IPS-20b (cell line): ENCODE measurements around the gene CLIP1.
"Not testable (repeated sequence)": the region's sequence is repeated elsewhere in the genome, so short reads cannot be mapped to it uniquely, and the experiment has no call there.

Experiments used
- H3K27ac ChIP-seq: one replicate; pipeline ENCODE4 v1.5.1; 2013; ENCODE audit warnings: low read length
- H3K27me3 ChIP-seq: 2 replicates; pipeline ENCODE4 v1.6.1; 2013; ENCODE audit warnings: mild to moderate bottlenecking, low read length, inconsistent platforms; ENCODE audit not compliant: insufficient read depth
- H3K36me3 ChIP-seq: 2 replicates; pipeline ENCODE4 v1.6.1; 2013; ENCODE audit warnings: low read depth, mild to moderate bottlenecking, inconsistent platforms, low read length, moderate library complexity; ENCODE audit not compliant: insufficient read depth
- H3K4me1 ChIP-seq: 2 replicates; pipeline ENCODE4 v1.6.1; 2013; ENCODE audit warnings: mild to moderate bottlenecking, control low read depth, inconsistent platforms, low read length, moderate library complexity; ENCODE audit not compliant: insufficient read depth
- H3K4me3 ChIP-seq: 2 replicates; pipeline ENCODE4 v1.5.1; 2013; ENCODE audit warnings: mild to moderate bottlenecking, low read length, inconsistent platforms
- H3K9ac ChIP-seq: 2 replicates; pipeline ENCODE4 v1.6.1; 2013; ENCODE audit warnings: low read depth, mild to moderate bottlenecking, inconsistent platforms, low read length, moderate library complexity
- H3K9me3 ChIP-seq: 2 replicates; pipeline ENCODE4 v1.6.1; 2013; ENCODE audit warnings: mild to moderate bottlenecking, low read depth, low read length, inconsistent platforms; ENCODE audit not compliant: insufficient read depth

CLIP1 gene

DNA sequence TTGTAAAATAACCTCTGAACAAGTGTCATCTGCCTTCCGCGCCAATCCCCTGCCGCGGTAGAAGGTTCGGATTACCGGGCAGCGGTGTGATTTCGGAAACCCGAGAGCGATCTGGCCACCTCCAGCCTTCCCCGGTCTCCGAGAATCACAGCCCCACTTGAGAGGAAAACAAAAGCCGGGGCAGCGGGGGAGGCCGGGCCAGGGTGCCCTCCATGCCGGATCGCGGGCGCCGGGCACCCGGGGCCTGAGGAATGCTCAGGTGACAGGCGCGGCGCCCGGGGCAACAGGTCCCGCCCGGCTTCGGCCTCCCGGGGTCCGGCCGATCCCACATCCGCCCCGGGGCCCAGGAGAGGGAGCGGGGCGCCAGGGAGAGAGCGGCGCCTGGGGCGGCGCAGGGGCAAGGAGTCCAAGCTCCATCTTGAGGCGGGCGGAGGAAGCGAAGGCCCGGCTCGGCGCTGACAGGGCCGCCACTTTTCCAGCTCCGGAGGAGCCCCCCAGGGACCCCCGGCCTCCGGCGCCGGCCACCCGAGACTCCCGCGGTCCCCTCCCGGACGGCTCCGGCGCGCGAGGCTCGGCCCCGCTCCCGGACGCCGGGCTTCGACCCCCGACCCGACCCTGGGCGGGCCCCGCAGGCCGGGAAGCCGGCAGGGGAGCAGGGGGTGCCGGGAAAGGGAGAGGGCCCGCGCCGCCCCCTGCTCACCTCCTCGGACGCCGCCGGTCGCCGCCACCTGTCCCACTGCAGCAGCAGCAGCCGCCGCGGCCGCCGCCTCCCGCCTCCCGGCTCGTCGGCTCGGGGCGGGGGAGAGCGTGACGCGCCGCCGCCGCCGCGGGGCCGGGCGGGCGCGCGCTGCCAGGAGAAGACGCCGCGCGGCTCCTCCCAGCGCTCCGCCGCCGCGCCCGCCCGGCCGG, at the start of gene CLIP1:
TSS of gene CLIP1 (minus strand) at position 849 of the 909 bp plus-strand sequence. CDS start 42,217 bp downstream, outside the sequence.
- Histone ChIP-seq H3K9ac (peak within 1 kb of the TSS; percentile 86), H3K27me3 (no peaks in the 10 kb centered on the region; the same call in 1 of the 2 replicates), H3K36me3 (no peaks in the 10 kb centered on the region), H3K4me1 (peaks cover 2% of the 10 kb centered on the region; the same call in 1 of the 2 replicates), H3K27ac (no peak within 1 kb of the TSS), H3K4me3 (peak within 1 kb of the TSS; percentile 76), H3K9me3 (no peaks in the 10 kb centered on the region)

DNA sequence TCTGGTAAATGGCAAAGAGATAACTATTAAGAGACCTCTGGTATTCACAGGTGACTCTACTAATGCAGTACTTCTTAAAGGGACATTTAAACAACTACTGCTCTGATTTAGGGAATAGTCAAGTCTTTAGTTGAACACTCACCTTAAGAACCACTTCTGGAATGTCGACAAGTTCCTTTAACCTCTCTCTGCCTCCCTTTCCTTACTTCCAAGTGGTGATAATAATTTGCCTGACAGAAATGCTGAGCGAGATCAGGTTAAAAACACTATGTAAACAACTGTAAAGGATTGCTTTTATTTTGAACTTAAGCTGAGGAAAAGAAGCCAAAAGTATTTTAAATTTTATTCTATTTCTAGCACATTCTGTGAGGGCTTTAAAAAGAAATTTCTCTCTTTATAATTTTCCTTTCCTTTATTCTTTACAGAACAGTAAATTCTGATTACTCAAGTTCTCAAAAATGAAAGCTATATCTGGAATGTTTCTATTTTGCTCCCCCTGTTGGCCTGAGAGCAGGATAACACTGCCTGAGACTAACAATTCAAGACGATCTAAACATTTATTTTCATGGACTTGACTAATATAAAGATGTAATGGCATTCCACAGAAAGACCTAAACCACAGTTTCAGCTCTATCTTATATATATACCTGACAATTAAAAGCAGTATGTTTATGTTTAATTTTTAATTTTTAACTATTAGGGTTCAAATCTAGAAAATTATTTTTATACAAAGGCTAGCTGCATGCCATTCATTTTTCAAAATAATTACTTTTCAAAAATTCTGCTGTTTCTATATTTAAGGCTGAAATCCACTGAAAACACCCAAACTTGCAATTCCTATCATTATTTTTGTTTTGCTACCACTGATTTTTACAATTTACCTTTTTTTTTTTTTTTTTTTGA, 49.1 kb upstream of the CLIP1 start:
- H3K4me3 ChIP-seq, result no peak overlapping the region
- H3K36me3 ChIP-seq, result peaks cover 48% of the 10 kb centered on the region
- H3K27me3 ChIP-seq, result no peaks in the 10 kb centered on the region
- H3K27ac ChIP-seq, result no peak overlapping the region
- no peaks in the 10 kb centered on the region for H3K9me3 ChIP-seq
- H3K4me1 ChIP-seq, result no peaks in the 10 kb centered on the region
- no peak overlapping the region for H3K9ac ChIP-seq

DNA sequence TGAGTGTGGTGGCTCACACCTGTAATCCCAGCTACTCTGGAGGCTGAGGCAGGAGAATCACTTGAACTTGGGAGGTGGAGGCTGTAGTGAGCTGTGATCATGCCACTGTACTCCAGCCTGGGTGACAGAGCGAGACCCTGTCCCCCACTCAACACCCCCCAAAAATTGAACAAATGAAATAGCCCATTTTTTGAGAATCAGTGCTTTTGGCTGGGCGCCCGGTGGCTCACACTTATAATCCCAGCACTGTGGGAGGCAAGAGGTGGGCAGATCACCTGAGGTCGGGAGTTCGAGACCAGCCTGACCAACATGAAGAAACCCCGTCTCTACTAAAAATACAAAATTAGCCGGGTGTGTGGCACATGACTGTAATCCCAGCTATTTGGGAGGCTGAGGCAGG, 48.1 kb upstream of the CLIP1 start:
- H3K27ac ChIP-seq, H3K9ac ChIP-seq, H3K4me3 ChIP-seq, H3K4me1 ChIP-seq, H3K9me3 ChIP-seq, H3K27me3 ChIP-seq: not testable (repeated sequence)
- peaks cover 38% of the 10 kb centered on the region for H3K36me3 ChIP-seq

DNA sequence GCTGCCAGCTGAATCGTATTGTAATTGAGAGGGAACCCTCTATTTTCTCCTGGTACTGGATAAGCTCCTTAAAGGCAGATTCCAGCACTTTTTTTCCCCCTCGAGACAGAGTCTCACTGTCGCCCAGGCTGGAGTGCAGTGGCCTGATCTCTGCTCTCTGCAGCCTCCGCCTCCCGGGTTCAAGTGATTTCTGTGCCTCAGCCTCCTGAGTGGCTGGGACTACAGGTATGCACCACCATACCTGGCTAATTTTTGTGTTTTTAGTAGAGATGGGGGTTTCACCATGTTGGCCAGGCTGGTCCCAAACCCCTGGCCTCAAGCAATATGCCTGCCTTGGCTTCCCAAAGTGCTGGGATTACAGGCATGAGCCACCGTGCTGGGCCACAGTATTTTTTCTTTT, 47.4 kb upstream of the CLIP1 start:
- not testable (repeated sequence) for H3K4me1 ChIP-seq, H3K27me3 ChIP-seq, H3K4me3 ChIP-seq, H3K27ac ChIP-seq, H3K9ac ChIP-seq, H3K9me3 ChIP-seq
- peaks cover 32% of the 10 kb centered on the region for H3K36me3 ChIP-seq

DNA sequence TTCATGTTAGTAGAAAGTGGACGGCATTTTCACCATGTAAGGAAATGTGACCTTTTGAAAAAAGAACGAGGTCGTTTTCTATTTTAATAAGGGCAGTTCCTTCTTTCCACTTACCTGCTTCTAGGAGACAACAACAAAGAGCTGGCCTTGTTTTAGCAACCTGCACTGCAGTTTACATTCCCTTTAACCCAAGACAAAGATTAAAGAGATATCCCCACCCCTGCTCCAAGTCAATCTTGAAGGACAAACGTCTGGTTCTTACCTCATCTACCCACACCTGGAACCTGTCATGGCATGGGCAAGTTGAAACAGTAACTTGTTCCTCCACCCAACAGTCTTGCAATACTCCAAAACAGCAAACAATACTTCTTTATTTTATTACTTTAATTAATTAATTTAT, 45.5 kb upstream of the CLIP1 start:
- Histone ChIP-seq H3K27me3 (no peaks in the 10 kb centered on the region), H3K4me3 (no peak overlapping the region), H3K36me3 (peaks cover 13% of the 10 kb centered on the region), H3K4me1 (no peaks in the 10 kb centered on the region), H3K9me3 (no peaks in the 10 kb centered on the region), H3K27ac (no peak overlapping the region), H3K9ac (no peak overlapping the region)

DNA sequence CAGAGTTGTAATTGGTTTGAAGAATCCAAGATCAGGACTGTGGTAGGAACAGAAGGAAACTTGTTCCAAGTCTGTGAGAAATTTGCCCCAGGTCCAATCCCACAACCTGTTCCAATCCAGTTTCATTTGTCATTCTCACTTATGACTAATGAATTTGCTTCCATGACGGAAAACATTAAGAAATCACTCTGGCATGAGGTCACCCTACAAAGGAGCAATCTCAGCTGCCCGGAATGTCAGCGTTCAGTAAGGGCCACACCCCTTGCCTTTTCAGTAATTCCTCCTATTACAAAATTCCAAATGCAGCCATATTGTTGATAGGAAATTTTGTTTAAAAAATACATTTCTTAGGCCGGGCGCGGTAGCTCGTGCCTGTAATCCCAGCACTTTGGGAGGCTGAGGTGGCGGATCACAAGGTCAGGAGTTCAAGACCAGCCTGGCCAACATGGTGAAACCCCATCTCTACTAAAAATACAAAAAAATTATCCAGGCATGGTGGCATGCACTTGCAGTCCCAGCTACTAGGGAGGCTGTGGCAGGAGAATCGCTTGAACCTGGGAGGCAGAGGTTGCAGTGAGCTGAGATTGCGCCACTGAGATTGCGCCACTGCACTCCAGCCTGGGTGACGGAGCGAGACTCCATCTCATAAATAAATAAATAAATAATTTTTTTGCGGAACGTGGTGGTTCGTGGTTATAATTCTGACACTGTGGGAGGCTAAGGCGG, 42.0 kb upstream of the CLIP1 start:
- not testable (repeated sequence) for H3K9ac ChIP-seq, H3K27me3 ChIP-seq, H3K27ac ChIP-seq, H3K36me3 ChIP-seq, H3K4me1 ChIP-seq, H3K9me3 ChIP-seq, H3K4me3 ChIP-seq

DNA sequence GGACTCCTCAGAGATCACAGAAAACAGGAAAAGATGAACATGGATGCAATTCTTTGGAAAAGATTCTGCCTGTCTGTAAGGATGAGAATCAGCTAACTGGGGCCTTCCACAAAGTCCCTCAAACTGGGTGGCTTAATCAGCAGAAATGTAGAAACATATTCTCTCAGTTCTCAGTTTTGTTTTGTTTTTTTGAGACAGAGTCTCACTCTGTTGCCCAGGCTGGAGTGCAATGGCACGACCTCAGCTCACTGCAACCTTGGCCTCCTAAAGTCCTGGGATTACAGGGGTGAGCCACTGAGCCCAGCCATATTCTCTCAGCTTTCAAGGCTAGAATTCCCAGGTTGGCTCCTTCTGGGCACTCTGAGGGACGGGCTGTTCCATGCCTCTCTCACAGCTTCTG, 38.2 kb upstream of the CLIP1 start:
- Histone ChIP-seq H3K27ac (no peak overlapping the region), H3K36me3 (no peaks in the 10 kb centered on the region)

DNA sequence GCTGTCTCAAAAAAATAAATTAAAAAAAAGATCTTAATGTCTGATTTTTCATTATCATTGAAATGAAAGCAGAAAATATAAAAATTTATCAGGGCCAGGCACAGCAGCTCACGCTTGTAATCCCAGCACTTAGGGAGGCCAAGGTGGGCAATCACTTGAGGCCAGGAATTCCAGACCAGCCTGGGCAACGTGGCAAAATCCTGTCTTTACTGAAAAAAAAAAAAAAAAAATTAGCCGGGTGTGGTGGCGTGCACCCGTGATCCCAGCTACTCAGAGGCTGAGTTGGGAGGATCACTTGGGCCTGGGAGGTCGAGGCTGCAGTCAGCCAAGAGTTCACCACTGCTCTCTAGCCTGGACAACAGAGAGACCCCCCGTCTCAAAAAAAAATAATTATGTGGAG, 37.6 kb upstream of the CLIP1 start:
- no peaks in the 10 kb centered on the region for H3K4me1 ChIP-seq
- no peaks in the 10 kb centered on the region for H3K36me3 ChIP-seq
- no peak overlapping the region for H3K9ac ChIP-seq
- H3K9me3 ChIP-seq, result no peaks in the 10 kb centered on the region
- no peak overlapping the region for H3K27ac ChIP-seq
- H3K27me3 ChIP-seq, result no peaks in the 10 kb centered on the region
- no peak overlapping the region for H3K4me3 ChIP-seq

More for the DNA sequence above, 38.2 kb upstream of the CLIP1 start:
- H3K4me1 ChIP-seq, result no peaks in the 10 kb centered on the region
- H3K9ac ChIP-seq, result no peak overlapping the region
- no peak overlapping the region for H3K4me3 ChIP-seq
- no peaks in the 10 kb centered on the region for H3K27me3 ChIP-seq
- H3K9me3 ChIP-seq, result no peaks in the 10 kb centered on the region

DNA sequence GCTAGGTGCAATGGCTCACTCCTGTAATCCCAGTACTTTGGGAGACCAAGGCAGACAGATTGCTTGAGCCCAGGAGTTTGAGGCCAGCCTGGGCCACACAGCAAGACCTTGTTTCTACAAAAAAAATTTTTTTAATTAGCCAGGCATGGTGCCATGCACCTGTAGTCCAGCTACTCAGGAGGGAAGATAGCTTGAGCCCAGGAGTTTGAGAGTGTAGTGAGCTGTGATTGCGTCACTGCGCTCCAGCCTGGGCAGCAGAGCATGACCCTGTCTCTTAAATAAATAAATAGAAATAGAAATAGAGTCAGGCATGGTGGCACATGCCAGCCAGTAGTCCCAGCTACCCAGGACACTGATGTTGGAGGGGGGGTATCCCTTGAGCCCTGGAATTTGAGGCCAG, 36.7 kb upstream of the CLIP1 start:
- Histone ChIP-seq H3K9ac (no peak overlapping the region), H3K36me3 (no peaks in the 10 kb centered on the region), H3K9me3 (no peaks in the 10 kb centered on the region), H3K4me3 (no peak overlapping the region), H3K4me1 (no peaks in the 10 kb centered on the region), H3K27ac (no peak overlapping the region), H3K27me3 (no peaks in the 10 kb centered on the region)

DNA sequence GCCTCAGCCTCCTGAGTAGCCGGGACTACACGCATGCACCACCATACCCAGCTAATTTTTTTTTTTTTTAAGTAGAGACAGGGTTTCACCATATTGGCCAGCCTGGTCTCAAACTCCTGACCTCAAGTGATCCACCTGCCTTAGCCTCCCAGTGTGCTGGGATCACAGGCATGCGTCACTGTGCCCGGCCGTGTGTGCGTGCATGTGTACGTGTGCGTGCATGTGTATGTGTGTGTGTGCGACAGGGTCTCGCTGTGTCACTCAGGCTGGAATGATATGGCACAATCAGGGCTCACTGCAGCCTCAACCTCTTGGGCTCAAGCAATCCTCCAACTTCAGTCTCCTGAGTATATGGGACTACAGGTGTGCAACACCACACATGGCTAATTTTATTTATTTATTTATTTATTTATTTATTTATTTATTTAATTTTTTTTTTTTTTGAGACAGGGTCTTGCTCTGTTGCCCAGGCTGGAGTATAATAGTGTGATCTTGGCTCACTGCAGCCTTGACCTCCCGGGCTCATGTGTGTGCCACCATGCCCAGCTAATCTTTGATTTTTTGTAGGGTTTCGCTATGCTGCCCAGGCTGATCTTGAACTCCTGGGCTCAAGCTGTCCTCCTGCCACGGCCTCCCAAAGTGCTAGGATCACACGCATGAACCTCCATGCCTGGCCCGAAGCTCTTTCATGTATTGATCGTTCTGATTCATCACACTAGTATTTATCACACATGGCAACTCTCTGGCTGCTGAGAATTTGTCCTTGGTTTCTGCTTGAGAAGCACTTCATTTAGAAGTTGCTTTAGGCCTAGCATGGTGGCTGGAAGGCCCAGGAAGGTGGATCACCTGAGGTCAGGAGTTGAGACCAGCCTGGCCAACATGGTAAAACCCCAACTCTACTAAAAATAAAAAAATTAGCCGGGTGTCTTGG, 35.9 kb upstream of the CLIP1 start:
- Histone ChIP-seq H3K36me3 (no peaks in the 10 kb centered on the region), H3K4me3 (no peak overlapping the region), H3K27ac (no peak overlapping the region), H3K27me3 (no peaks in the 10 kb centered on the region), H3K9me3 (no peaks in the 10 kb centered on the region), H3K9ac (no peak overlapping the region), H3K4me1 (no peaks in the 10 kb centered on the region)
